H1 (cell line): ENCODE data around the gene FGFBP2. TPM values are rescaled to one million over a fixed set of nuclear protein-coding genes. Genes with fewer than 3 reads are reported as not detected.

ENCODE experiments used
- ASH2L ChIP-seq: fragments of 200-600, 300-600 bp; sonication (generic); IDR thresholded peaks from one replicate; pipeline ENCODE4 v1.7.1; 2017; ENCODE audit warnings: low read length
- CHD7 ChIP-seq: fragments of 300-600 bp; sonication (generic); IDR thresholded peaks from 2 replicates; pipeline ENCODE4 v1.7.1; 2012; ENCODE audit warnings: low read length, moderate library complexity, mild to moderate bottlenecking, inconsistent platforms; ENCODE audit not compliant: insufficient replicate concordance
- CTBP2 ChIP-seq: IDR thresholded peaks from 2 replicates; pipeline ENCODE4 v1.7.0; 2011; ENCODE audit warnings: borderline replicate concordance, mild to moderate bottlenecking, moderate library complexity, mixed read lengths, low read length; ENCODE audit not compliant: insufficient read depth, insufficient read length
- GTF2F1 ChIP-seq: IDR thresholded peaks from 2 replicates; pipeline ENCODE4 v1.6.1; 2012; ENCODE audit warnings: low read depth, low read length, improper control_type of control experiment, borderline replicate concordance
- HDAC2 ChIP-seq, 2 experiments: fragments of 300-600 bp in 1 of 2; sonication (generic) in 1 of 2; IDR thresholded peaks; 2 replicates each; pipeline ENCODE4 v1.6.1; 2011 to 2012; ENCODE audit warnings: low read depth in 2 of 2, low read length in 2 of 2, mild to moderate bottlenecking in 2 of 2, moderate library complexity in 2 of 2, borderline replicate concordance in 1 of 2, inconsistent platforms in 1 of 2
- SP4 ChIP-seq: IDR thresholded peaks from 2 replicates; pipeline ENCODE4 v1.6.1; 2012; ENCODE audit warnings: low read length, inconsistent platforms
- USF2 ChIP-seq: IDR thresholded peaks from 2 replicates; pipeline ENCODE4 v1.6.1; 2011; ENCODE audit warnings: low read length, improper control_type of control experiment
- polyA plus RNA-seq, 7 experiments: library from polyadenylated mRNA; depleted of rRNA in 3 of 7; stranded (reverse) in 5 of 7; unstranded in 2 of 7; fragments of >200 nt in 5 of 7; fragments of 200-250 nt in 2 of 7; gene quantifications; 1 replicate in 5 of 7; 2 replicates in 1 of 7; 4 replicates in 1 of 7; pipeline versions ENCODE4 v1.2.1 to v1.2.3, GENCODE V29; 2011 to 2013; ENCODE audit warnings: missing spikeins in 2 of 7, mixed read lengths in 2 of 7
- total RNA-seq: library from RNA; stranded (reverse); fragmentation: NEBNext Ultra II Directional; extraction: Animal tissue kit (Norgen Biotek cat#: 25700); gene quantifications from 2 replicates; pipeline ENCODE4 v1.2.1, GENCODE V29; 2021

The FGFBP2 gene
- total and polyA plus RNA-seq, 2 of the 8 experiments (the other 6 are each of a cell fraction or from before 2014, with no cell fraction given), result 0.15 TPM; not detected in 1

- TF ChIP-seq CHD7, result no peak
- no peak for TF ChIP-seq SP4
- TF ChIP-seq USF2, result no peak
- no peak for TF ChIP-seq CTBP2
- TF ChIP-seq HDAC2 (IDR thresholded peaks at IDR 0.05; ENCODE audit: borderline replicate concordance in 1 of 2, low read depth in 2 of 2, low read length in 2 of 2), result no peak
- TF ChIP-seq GTF2F1, result no peak
- peak; percentile 31 for TF ChIP-seq ASH2L
These were observed 24.8 kb downstream of the FGFBP2 start (continued) for GRCh38 chr4:15938182-15938581.
